Skin of body (tissue), 2 donors: ENCODE measurements around the gene ZNF865. TPM values are rescaled to one million over a fixed set of nuclear protein-coding genes. Genes with fewer than 3 reads are reported as not detected.

Source experiments
- DNase-seq: peaks from one replicate; lab custom pipeline; 2025; lab: John Stamatoyannopoulos, UW
- total RNA-seq: library from RNA; depleted of rRNA; stranded (reverse); fragments of >200 nt; gene quantifications from one replicate; pipeline ENCODE4 v1.2.3, GENCODE V29; 2014

Gene ZNF865
- total RNA-seq, 1 donor from 2014 or later: 2.1 TPM

GRCh38 chr19:55605207-55605636 is 225 bp upstream of the ZNF865 start:
- DNase-seq: peak; percentile 95

- no peak for DNase-seq
These were observed 982 bp downstream of the ZNF865 start for GRCh38 chr19:55606471-55606787.

GRCh38 chr19:55606817-55607216 is 1.4 kb downstream of the ZNF865 start:
- no peak for DNase-seq

- DNase-seq: no peak
These were observed 3.9 kb downstream of the ZNF865 start for GRCh38 chr19:55609326-55609725.

GRCh38 chr19:55611300-55611982 is 6.0 kb downstream of the ZNF865 start:
- no peak for DNase-seq

- DNase-seq: no peak
These were observed 6.7 kb downstream of the ZNF865 start for GRCh38 chr19:55611983-55612645.

- no peak for DNase-seq
These were observed 7.9 kb downstream of the ZNF865 start for GRCh38 chr19:55613396-55613795.

GRCh38 chr19:55613930-55614710 is 8.7 kb downstream of the ZNF865 start:
- DNase-seq: no peak

- DNase-seq: no peak
These were observed 9.5 kb downstream of the ZNF865 start for GRCh38 chr19:55614711-55615542.

- no peak for DNase-seq
These were observed 10.3 kb downstream of the ZNF865 start for GRCh38 chr19:55615543-55616394.

GRCh38 chr19:55616395-55616875 is 11.0 kb downstream of the ZNF865 start:
- DNase-seq: no peak

GRCh38 chr19:55617426-55617825 is 12.0 kb downstream of the ZNF865 start:
- no peak for DNase-seq

- no peak for DNase-seq
These were observed 13.0 kb downstream of the ZNF865 start for GRCh38 chr19:55618426-55618825.

GRCh38 chr19:55619286-55619685 is 13.8 kb downstream of the ZNF865 start:
- DNase-seq: no peak

GRCh38 chr19:55620410-55621204 is 15.2 kb downstream of the ZNF865 start:
- DNase-seq: no peak

- DNase-seq: no peak
These were observed 15.8 kb downstream of the ZNF865 start for GRCh38 chr19:55621205-55621672.

GRCh38 chr19:55621673-55622231 is 16.3 kb downstream of the ZNF865 start:
- DNase-seq: no peak

GRCh38 chr19:55622242-55622969 is 17.0 kb downstream of the ZNF865 start:
- no peak for DNase-seq
